ENCODE measurements around the gene SH2D3C. TPM values are rescaled to one million over a fixed set of nuclear protein-coding genes. Genes with fewer than 3 reads are reported as not detected.

Gene SH2D3C
- total RNA-seq, 1 experiment from 2014 or later: not detected

- Histone ChIP-seq H4K20me1 (ENCODE audit: insufficient read depth, low read depth, low read length) (no peaks in the 10 kb centered on the region), H3K27me3 (ENCODE audit: low read length) (no peaks in the 10 kb centered on the region), H3K4me1 (ENCODE audit: low read length) (no peaks in the 10 kb centered on the region), H3K4me2 (ENCODE audit: low read depth, low read length, poor library complexity, severe bottlenecking) (no peak overlapping the region), H3K4me3 (ENCODE audit: low read length) (no peak overlapping the region), H3K9me2 (replicated peaks; ENCODE audit: insufficient read depth, low read length) (no peaks in the 10 kb centered on the region), H3K9me3 (ENCODE audit: low read length) (no peaks in the 10 kb centered on the region), H3K9ac (ENCODE audit: low read length) (no peak overlapping the region), H3K79me2 (ENCODE audit: low read length) (peaks cover 12% of the 10 kb centered on the region; the same call in 1 of the 2 replicates), H2AFZ (ENCODE audit: low read length) (no peak overlapping the region), H3K36me3 (ENCODE audit: insufficient read depth, low read length) (peaks cover 23% of the 10 kb centered on the region), H3K27ac (ENCODE audit: low read length) (no peak overlapping the region)
- DNase-seq: no peak
These were observed 31.3 kb upstream of the SH2D3C start for GRCh38 chr9:127809540-127810377.

DNA sequence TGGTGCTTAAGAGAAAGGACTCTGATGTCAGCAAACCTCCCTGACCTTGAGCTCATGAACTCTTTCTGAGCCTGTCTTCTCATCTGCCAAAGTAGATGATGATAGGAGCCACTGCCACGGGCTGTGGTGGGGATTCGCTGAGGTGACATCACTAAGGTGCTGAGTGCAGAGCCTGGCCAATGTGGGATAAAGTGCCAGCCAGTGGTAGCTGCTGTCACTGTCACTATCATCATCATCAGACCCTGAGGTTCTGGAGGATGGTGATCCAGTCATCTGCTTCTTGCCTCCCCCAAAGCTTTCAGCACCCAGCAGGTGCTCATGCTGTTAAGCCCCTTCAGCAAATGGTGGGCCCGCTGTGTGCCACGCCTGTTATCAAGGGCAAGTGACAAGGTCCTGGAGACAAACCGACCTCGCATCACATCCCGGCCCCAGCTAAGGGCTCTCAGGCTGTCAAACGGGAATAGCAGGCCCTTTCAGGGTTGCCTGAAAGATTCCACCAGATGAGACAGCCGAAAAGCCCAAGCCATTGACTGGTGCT is 30.6 kb upstream of the SH2D3C start:
- Histone ChIP-seq H3K36me3 (ENCODE audit: insufficient read depth, low read length) (peaks cover 29% of the 10 kb centered on the region), H4K20me1 (ENCODE audit: insufficient read depth, low read depth, low read length) (peaks cover 1% of the 10 kb centered on the region; the same call in 1 of the 2 replicates), H3K79me2 (ENCODE audit: low read length) (peaks cover 18% of the 10 kb centered on the region), H3K9me3 (ENCODE audit: low read length) (no peaks in the 10 kb centered on the region), H3K27ac (ENCODE audit: low read length) (no peak overlapping the region), H3K27me3 (ENCODE audit: low read length) (no peaks in the 10 kb centered on the region), H2AFZ (ENCODE audit: low read length) (no peak overlapping the region), H3K4me2 (ENCODE audit: low read depth, low read length, poor library complexity, severe bottlenecking) (no peak overlapping the region), H3K4me1 (ENCODE audit: low read length) (peaks cover 6% of the 10 kb centered on the region), H3K9me2 (replicated peaks; ENCODE audit: insufficient read depth, low read length) (no peaks in the 10 kb centered on the region), H3K4me3 (ENCODE audit: low read length) (no peak overlapping the region), H3K9ac (ENCODE audit: low read length) (no peak overlapping the region)
- no peak for DNase-seq

DNA sequence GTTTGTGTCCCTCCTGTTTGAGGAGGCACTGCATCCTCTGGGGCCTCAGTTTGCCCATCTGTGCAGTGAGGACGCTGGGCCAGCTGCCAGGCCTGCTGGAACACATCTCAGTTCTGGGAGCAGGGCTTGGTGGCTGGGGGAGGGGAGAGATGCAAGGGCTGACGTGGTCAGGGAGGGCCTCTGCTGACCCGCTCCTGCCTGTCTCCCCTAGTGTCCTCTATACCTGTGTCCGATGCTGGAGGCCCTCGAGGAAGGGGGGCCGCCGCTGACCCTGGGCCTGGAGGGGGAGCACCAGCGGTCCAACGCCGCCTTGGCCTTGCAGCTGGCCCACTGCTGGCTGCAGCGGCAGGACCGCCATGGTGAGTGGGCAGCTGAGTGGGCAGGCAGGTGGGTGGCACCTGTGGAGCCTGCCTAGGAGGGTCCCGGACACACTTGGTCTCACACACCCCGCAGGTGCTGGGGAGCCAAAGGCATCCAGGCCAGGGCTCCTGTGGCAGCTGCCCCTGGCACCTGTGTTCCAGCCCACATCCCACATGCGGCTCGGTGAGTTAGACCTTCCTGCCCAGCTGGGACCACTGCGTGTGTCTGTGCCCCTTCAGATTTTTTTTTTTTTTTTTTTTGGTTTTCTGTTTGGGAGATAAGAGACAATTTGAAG is 30.0 kb upstream of the SH2D3C start:
- H3K36me3 ChIP-seq (ENCODE audit: insufficient read depth, low read length): peaks cover 29% of the 10 kb centered on the region
- no peak overlapping the region for H3K9ac ChIP-seq (ENCODE audit: low read length)
- H4K20me1 ChIP-seq (ENCODE audit: insufficient read depth, low read depth, low read length): peaks cover 6% of the 10 kb centered on the region; the same call in 1 of the 2 replicates
- DNase-seq: no peak
- no peaks in the 10 kb centered on the region for H3K27me3 ChIP-seq (ENCODE audit: low read length)
- peaks cover 10% of the 10 kb centered on the region for H3K4me1 ChIP-seq (ENCODE audit: low read length)
- H3K4me3 ChIP-seq (ENCODE audit: low read length): no peak overlapping the region
- H3K9me2 ChIP-seq (replicated peaks; ENCODE audit: insufficient read depth, low read length): no peaks in the 10 kb centered on the region
- peaks cover 24% of the 10 kb centered on the region for H3K79me2 ChIP-seq (ENCODE audit: low read length)
- H3K4me2 ChIP-seq (ENCODE audit: low read depth, low read length, poor library complexity, severe bottlenecking): no peak overlapping the region
- H2AFZ ChIP-seq (ENCODE audit: low read length): no peak overlapping the region
- H3K9me3 ChIP-seq (ENCODE audit: low read length): no peaks in the 10 kb centered on the region
- no peak overlapping the region for H3K27ac ChIP-seq (ENCODE audit: low read length)

GRCh38 chr9:127806871-127807270 is 28.4 kb upstream of the SH2D3C start:
- Histone ChIP-seq H3K27ac (ENCODE audit: low read length) (no peak overlapping the region), H3K27me3 (ENCODE audit: low read length) (no peaks in the 10 kb centered on the region), H3K9me3 (ENCODE audit: low read length) (no peaks in the 10 kb centered on the region), H3K79me2 (ENCODE audit: low read length) (peaks cover 30% of the 10 kb centered on the region), H4K20me1 (ENCODE audit: insufficient read depth, low read depth, low read length) (peaks cover 6% of the 10 kb centered on the region; the same call in 1 of the 2 replicates), H2AFZ (ENCODE audit: low read length) (no peak overlapping the region), H3K9ac (ENCODE audit: low read length) (no peak overlapping the region), H3K9me2 (replicated peaks; ENCODE audit: insufficient read depth, low read length) (no peaks in the 10 kb centered on the region), H3K36me3 (ENCODE audit: insufficient read depth, low read length) (peaks cover 24% of the 10 kb centered on the region), H3K4me3 (ENCODE audit: low read length) (no peak overlapping the region), H3K4me1 (ENCODE audit: low read length) (peaks cover 17% of the 10 kb centered on the region), H3K4me2 (ENCODE audit: low read depth, low read length, poor library complexity, severe bottlenecking) (no peak overlapping the region)
- no peak for DNase-seq

GRCh38 chr9:127805620-127806019 is 27.2 kb upstream of the SH2D3C start:
- Histone ChIP-seq H3K4me3 (ENCODE audit: low read length) (no peak overlapping the region), H3K4me1 (ENCODE audit: low read length) (peaks cover 19% of the 10 kb centered on the region), H4K20me1 (ENCODE audit: insufficient read depth, low read depth, low read length) (peaks cover 6% of the 10 kb centered on the region; the same call in 1 of the 2 replicates), H3K36me3 (ENCODE audit: insufficient read depth, low read length) (peaks cover 24% of the 10 kb centered on the region), H3K27ac (ENCODE audit: low read length) (no peak overlapping the region), H3K79me2 (ENCODE audit: low read length) (peaks cover 30% of the 10 kb centered on the region), H3K9ac (ENCODE audit: low read length) (no peak overlapping the region), H3K4me2 (ENCODE audit: low read depth, low read length, poor library complexity, severe bottlenecking) (no peak overlapping the region), H3K27me3 (ENCODE audit: low read length) (no peaks in the 10 kb centered on the region), H3K9me3 (ENCODE audit: low read length) (no peaks in the 10 kb centered on the region), H2AFZ (ENCODE audit: low read length) (no peak overlapping the region), H3K9me2 (replicated peaks; ENCODE audit: insufficient read depth, low read length) (no peaks in the 10 kb centered on the region)
- DNase-seq: no peak

DNA sequence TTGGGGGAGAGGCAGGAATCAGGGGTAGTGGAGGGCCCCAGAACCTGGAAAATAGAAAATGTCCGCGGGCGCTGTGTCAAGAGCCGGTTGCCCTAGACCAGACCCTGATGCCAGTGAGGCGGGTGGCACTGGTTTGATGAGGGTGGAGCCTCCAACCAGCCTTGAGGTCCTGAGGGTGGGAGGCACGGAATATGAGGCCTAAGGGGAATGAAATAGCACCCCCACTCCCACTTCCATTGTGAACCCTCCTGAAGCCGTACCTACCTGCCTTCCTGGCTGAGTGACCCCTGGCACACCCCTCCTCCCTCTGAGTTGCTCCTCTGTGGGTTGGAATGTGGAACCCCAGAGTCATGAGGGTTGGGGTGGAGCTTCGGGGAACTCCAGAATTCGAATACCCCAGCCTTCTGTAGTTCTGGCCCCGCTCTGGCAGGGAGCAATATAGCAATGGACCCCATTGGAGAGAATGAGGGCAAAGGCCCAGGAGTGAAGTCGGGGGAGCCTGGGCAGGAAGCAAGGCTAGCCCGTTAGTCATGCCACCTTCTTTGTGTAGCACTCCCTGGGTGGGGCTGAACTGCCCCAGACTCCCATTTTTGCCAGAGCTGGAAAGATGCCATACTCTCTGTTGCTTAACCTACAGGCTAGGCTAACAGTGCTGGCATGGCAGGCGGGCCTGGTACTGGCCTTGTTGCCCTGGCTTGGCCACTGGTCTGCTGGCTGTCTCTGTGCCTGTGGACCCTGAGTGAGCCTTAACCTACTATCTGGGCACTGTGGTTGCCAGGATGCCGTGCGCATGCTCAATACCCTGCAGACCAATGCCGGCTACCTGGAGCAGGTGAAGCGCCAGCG is 25.3 kb upstream of the SH2D3C start:
- peaks cover 19% of the 10 kb centered on the region for H3K4me1 ChIP-seq (ENCODE audit: low read length)
- H3K4me2 ChIP-seq (ENCODE audit: low read depth, low read length, poor library complexity, severe bottlenecking): peak overlapping the region; percentile 89
- H3K27ac ChIP-seq (ENCODE audit: low read length): peak overlapping the region; percentile 78
- H3K27me3 ChIP-seq (ENCODE audit: low read length): no peaks in the 10 kb centered on the region
- peak overlapping the region; percentile 100 for H3K4me3 ChIP-seq (ENCODE audit: low read length)
- no peaks in the 10 kb centered on the region for H3K9me3 ChIP-seq (ENCODE audit: low read length)
- H2AFZ ChIP-seq (ENCODE audit: low read length): no peak overlapping the region
- peak overlapping the region; percentile 100 for H3K9ac ChIP-seq (ENCODE audit: low read length)
- H3K36me3 ChIP-seq (ENCODE audit: insufficient read depth, low read length): peaks cover 10% of the 10 kb centered on the region
- peaks cover 28% of the 10 kb centered on the region for H3K79me2 ChIP-seq (ENCODE audit: low read length)
- no peaks in the 10 kb centered on the region for H3K9me2 ChIP-seq (replicated peaks; ENCODE audit: insufficient read depth, low read length)
- H4K20me1 ChIP-seq (ENCODE audit: insufficient read depth, low read depth, low read length): peaks cover 6% of the 10 kb centered on the region; the same call in 1 of the 2 replicates
- peak; percentile 62 for DNase-seq

DNA sequence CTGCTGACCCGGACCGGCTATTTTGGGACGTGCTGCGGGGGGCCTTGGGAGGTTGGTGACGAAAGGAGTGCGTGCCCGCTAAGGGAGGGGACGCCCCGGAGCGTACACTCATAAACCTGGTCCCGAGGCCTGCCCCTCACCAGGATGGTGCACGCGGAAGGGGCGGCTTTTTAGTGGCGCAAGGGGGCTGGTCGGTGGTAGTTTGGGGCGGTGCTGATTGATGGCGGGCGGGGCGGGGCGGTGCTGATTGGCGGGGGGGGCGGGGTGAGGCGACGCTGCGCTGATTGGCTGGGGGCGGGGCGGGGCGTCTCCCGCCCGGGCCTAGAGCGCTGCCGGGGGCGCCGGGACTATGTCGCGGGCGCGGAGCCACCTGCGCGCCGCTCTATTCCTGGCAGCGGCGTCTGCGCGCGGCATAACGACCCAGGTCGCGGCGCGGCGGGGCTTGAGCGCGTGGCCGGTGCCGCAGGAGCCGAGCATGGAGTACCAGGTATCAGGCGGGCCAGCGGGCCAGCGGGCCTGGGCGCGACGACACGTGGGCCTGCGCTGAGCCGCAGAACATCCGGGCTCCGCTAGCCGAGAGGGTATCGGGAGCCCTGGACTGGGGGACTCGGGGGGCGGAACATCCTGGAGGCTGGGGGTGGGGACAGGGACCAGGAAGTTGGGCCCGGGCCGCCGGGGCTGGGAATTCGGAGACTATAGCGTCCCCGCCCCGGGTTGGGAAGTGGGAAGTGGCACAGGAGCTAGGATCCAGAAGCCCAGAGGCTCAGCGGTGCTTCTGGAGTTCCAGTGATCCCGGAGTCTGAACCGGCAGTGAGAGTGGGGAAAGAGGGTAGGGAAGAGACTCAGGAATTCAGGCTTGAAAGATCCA is 24.3 kb upstream of the SH2D3C start, which contains the start of gene FPGS:
Gene FPGS (plus strand): TSS at position 307 of the 868 bp plus-strand sequence. CDS start 43 bp downstream, at position 350.
- Histone ChIP-seq H3K9ac (ENCODE audit: low read length) (peak within 1 kb of the TSS; percentile 100), H3K4me1 (ENCODE audit: low read length) (peaks cover 19% of the 10 kb centered on the region), H4K20me1 (ENCODE audit: insufficient read depth, low read depth, low read length) (peaks cover 6% of the 10 kb centered on the region; the same call in 1 of the 2 replicates), H3K79me2 (ENCODE audit: low read length) (peaks cover 28% of the 10 kb centered on the region), H3K4me2 (ENCODE audit: low read depth, low read length, poor library complexity, severe bottlenecking) (peak within 1 kb of the TSS; percentile 91), H3K27me3 (ENCODE audit: low read length) (no peaks in the 10 kb centered on the region), H3K36me3 (ENCODE audit: insufficient read depth, low read length) (peaks cover 6% of the 10 kb centered on the region; the same call in 1 of the 2 replicates), H3K9me3 (ENCODE audit: low read length) (no peaks in the 10 kb centered on the region), H2AFZ (ENCODE audit: low read length) (peak within 1 kb of the TSS; percentile 88; the same call in 1 of the 2 replicates), H3K27ac (ENCODE audit: low read length) (peak within 1 kb of the TSS; percentile 78), H3K4me3 (ENCODE audit: low read length) (peak within 1 kb of the TSS; percentile 100), H3K9me2 (replicated peaks; ENCODE audit: insufficient read depth, low read length) (no peaks in the 10 kb centered on the region)
- peak; percentile 95 for DNase-seq
